Measurements from ENCODE around the gene PARN.

DNA sequence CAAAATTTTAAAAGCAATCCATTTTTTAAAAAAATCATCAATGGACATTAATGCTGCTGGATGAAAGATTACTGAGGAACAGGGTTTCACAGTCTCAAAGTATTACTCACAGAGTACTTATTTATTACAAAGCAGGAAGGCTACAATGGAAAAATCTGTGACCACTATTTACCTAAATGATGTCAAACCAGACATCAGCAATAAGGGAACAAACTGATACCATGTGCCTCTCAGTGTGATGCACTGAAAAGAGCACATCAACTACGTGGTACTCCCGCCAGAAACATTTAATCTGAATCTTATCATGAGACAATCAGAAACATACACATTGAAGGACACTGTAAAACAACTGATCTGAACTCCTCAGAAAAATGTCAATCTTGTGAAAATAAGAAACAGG, 124.2 kb downstream of the PARN start:
- TF ChIP-seq POLR2AphosphoS5 (IDR thresholded peaks at IDR 0.05): no peak
- TF ChIP-seq POLR2A (IDR thresholded peaks at IDR 0.05): no peak

All from stomach (tissue), 4 donors.